Fibroblast of lung (primary cell): ENCODE results near the gene OR2L13. TPM values are rescaled to one million over a fixed set of nuclear protein-coding genes. Genes with fewer than 3 reads are reported as not detected.

ENCODE experiments used
- DNase-seq, 2 donors: peaks; one replicate each; pipeline versions ENCODE4 v3.0.0 to v3.0.0-alpha.2; 2010; ENCODE audit warnings: low read depth in 2 of 2
- H2AFZ ChIP-seq: 2 replicates; pipeline ENCODE4 v1.5.1; 2012; ENCODE audit warnings: low read length, control low read depth, inconsistent platforms
- H3K27ac ChIP-seq: 2 replicates; pipeline ENCODE4 v1.5.1; 2011; ENCODE audit warnings: low read length, control low read depth; ENCODE audit not compliant: insufficient read depth
- H3K27me3 ChIP-seq: 2 replicates; pipeline ENCODE4 v1.5.1; 2011; ENCODE audit warnings: mild to moderate bottlenecking, low read length; ENCODE audit not compliant: control insufficient read depth, insufficient read depth
- H3K36me3 ChIP-seq: 2 replicates; pipeline ENCODE4 v1.5.1; 2011; ENCODE audit warnings: low read length; ENCODE audit not compliant: control insufficient read depth, insufficient read depth
- H3K4me1 ChIP-seq: 2 replicates; pipeline ENCODE4 v1.5.1; 2011; ENCODE audit warnings: low read length; ENCODE audit not compliant: control insufficient read depth, insufficient read depth; ENCODE audit errors: extremely low read depth
- H3K4me2 ChIP-seq: 2 replicates; pipeline ENCODE4 v1.5.1; 2011; ENCODE audit warnings: low read length, control low read depth; ENCODE audit not compliant: insufficient read depth; ENCODE audit errors: extremely low read depth
- H3K4me3 ChIP-seq, 4 experiments: fragments of 200-600 bp in 1 of 4; sonication (generic) in 1 of 4; replicated peaks in 1 of 4; 2 replicates each; pipeline ENCODE4 v1.5.1; 2011 to 2016; ENCODE audit warnings: low read length in 4 of 4, low read depth in 3 of 4, mild to moderate bottlenecking in 3 of 4, control low read depth in 2 of 4, inconsistent platforms in 1 of 4, mixed read lengths in 1 of 4; ENCODE audit not compliant: insufficient read depth in 1 of 4; ENCODE audit errors: control extremely low read depth in 1 of 4
- H3K79me2 ChIP-seq: 2 replicates; pipeline ENCODE4 v1.5.1; 2012; ENCODE audit warnings: mild to moderate bottlenecking, low read length, inconsistent platforms; ENCODE audit not compliant: control insufficient read depth, insufficient read depth
- H3K9ac ChIP-seq: 2 replicates; pipeline ENCODE4 v1.5.1; 2011; ENCODE audit warnings: mild to moderate bottlenecking, low read length, control low read depth; ENCODE audit not compliant: insufficient read depth
- H3K9me3 ChIP-seq: 2 replicates; pipeline ENCODE4 v1.5.1; 2012; ENCODE audit warnings: low read depth, low read length; ENCODE audit not compliant: control insufficient read depth, insufficient read depth
- H4K20me1 ChIP-seq: 2 replicates; pipeline ENCODE4 v1.5.1; 2011; ENCODE audit warnings: low read length; ENCODE audit not compliant: control insufficient read depth, insufficient read depth; ENCODE audit errors: extremely low read depth
- EZH2 ChIP-seq: IDR thresholded peaks from 2 replicates; pipeline ENCODE4 v1.5.1; 2012; ENCODE audit warnings: low read length, control low read depth, mild to moderate bottlenecking; ENCODE audit errors: missing control alignments
- polyA plus RNA-seq, 2 donors: library from polyadenylated mRNA; depleted of rRNA in 1 of 2; stranded (reverse) in 1 of 2; unstranded in 1 of 2; fragments of >200 nt; gene quantifications; 2 replicates each; pipeline ENCODE4 v1.2.1, GENCODE V29; 2011 to 2012; ENCODE audit warnings: missing spikeins in 1 of 2
- total RNA-seq: library from RNA; depleted of rRNA; stranded (reverse); fragments of >200 nt; gene quantifications from 2 replicates; pipeline ENCODE4 v1.2.1, GENCODE V29; 2014
- TF ChIP-seq, protein P1 (sequence below), 2 donors: IDR thresholded peaks in 1 of 2; conservative IDR thresholded peaks in 1 of 2; 1 replicate in 1 of 2; 2 replicates in 1 of 2; pipeline ENCODE4 v1.5.1; 2011 to 2012; ENCODE audit warnings: low read length in 2 of 2, control low read depth in 1 of 2, inconsistent platforms in 1 of 2, low read depth in 1 of 2, mild to moderate bottlenecking in 1 of 2

Gene OR2L13
- total and polyA plus RNA-seq, 2 donors (not counting 1 experiment from before 2014, with no cell fraction given), result 0.03 TPM; not detected in 1

DNA sequence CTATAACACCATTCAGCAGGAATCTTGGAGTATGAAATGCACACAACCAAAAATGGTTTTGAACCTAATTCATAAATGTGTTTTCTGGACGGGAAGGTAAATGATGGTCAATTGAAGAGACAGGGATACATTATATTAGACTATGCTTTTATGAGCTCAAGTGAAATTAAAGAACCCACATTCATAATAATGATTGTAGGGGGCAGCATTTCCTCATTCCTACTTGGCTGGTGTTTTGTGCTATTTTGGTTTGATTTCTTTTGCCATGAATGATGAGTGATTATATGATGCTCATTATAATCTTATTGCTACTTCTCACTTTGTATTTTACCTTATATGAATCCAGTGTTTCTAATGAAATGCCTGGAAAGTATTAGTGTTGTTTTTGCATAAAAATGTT, 48.0 kb upstream of the OR2L13 start:
- no peaks in the 10 kb centered on the region for H3K27me3 ChIP-seq
- no peaks in the 10 kb centered on the region for H3K36me3 ChIP-seq
- no peaks in the 10 kb centered on the region for H3K79me2 ChIP-seq
- H3K4me2 ChIP-seq, result no peak overlapping the region
- no peaks in the 10 kb centered on the region for H4K20me1 ChIP-seq
- no peak overlapping the region for H3K4me3 ChIP-seq
- TF ChIP-seq EZH2, result no peak
- TF ChIP-seq, protein P1, sequence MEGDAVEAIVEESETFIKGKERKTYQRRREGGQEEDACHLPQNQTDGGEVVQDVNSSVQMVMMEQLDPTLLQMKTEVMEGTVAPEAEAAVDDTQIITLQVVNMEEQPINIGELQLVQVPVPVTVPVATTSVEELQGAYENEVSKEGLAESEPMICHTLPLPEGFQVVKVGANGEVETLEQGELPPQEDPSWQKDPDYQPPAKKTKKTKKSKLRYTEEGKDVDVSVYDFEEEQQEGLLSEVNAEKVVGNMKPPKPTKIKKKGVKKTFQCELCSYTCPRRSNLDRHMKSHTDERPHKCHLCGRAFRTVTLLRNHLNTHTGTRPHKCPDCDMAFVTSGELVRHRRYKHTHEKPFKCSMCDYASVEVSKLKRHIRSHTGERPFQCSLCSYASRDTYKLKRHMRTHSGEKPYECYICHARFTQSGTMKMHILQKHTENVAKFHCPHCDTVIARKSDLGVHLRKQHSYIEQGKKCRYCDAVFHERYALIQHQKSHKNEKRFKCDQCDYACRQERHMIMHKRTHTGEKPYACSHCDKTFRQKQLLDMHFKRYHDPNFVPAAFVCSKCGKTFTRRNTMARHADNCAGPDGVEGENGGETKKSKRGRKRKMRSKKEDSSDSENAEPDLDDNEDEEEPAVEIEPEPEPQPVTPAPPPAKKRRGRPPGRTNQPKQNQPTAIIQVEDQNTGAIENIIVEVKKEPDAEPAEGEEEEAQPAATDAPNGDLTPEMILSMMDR (conservative IDR thresholded peaks at IDR 0.05 in 1 of 2, IDR thresholded peaks at IDR 0.05 in 1 of 2; ENCODE audit: low read depth in 1 of 2, low read length in 2 of 2), result no peak
- H3K27ac ChIP-seq, result no peak overlapping the region
- H2AFZ ChIP-seq, result no peak overlapping the region
- no peak for DNase-seq
- H3K9me3 ChIP-seq, result no peaks in the 10 kb centered on the region
- H3K4me1 ChIP-seq, result no peaks in the 10 kb centered on the region
- H3K9ac ChIP-seq, result no peak overlapping the region

DNA sequence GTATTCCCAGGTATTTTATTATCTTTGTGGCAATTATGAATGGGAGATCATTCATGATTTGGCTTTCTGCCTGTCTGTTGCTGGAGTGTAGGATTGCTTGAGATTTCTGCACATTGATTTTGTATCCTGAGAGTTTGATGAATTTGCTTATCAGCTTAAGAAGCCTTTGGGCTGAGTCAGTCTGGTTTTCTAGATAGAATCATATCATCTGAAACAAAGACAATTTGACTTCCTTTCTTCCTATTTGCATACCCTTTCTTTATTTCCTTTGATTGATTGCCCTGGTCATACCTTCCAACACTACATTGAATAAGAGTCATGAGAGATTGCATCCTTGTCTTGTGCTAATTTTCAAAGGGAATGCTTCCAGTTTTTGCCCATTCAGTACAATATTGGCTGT, 40.3 kb upstream of the OR2L13 start:
- Histone ChIP-seq H3K4me3 (no peak overlapping the region), H4K20me1 (no peaks in the 10 kb centered on the region), H3K27ac (no peak overlapping the region), H3K4me1 (no peaks in the 10 kb centered on the region), H3K36me3 (no peaks in the 10 kb centered on the region), H3K4me2 (no peak overlapping the region), H3K79me2 (no peaks in the 10 kb centered on the region), H3K9ac (no peak overlapping the region), H3K27me3 (no peaks in the 10 kb centered on the region), H2AFZ (no peak overlapping the region), H3K9me3 (no peaks in the 10 kb centered on the region)
- TF ChIP-seq, protein P1 (conservative IDR thresholded peaks at IDR 0.05 in 1 of 2, IDR thresholded peaks at IDR 0.05 in 1 of 2; ENCODE audit: low read depth in 1 of 2, low read length in 2 of 2), result no peak
- no peak for TF ChIP-seq EZH2
- no peak for DNase-seq

DNA sequence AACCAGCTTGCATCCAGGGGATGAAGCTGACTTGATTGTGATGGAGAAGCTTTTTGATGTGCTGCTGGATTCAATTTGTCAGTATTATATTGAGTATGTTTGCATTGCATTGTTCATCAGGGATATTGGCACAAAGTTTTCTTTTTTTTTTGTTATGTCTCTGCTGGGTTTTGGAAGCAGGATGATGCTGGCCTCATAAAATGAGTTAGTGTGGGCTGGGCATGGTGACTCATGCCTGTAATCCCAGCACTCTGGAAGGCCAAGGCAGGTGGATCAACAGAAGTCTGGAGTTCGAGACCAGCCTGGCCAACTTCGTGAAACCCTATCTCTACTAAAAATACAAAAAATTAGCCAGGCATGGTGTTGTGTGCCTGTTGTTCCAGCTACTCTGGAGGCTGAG, 39.7 kb upstream of the OR2L13 start:
- no peak overlapping the region for H3K4me2 ChIP-seq
- H3K9ac ChIP-seq, result no peak overlapping the region
- no peak for DNase-seq
- H3K36me3 ChIP-seq, result no peaks in the 10 kb centered on the region
- no peaks in the 10 kb centered on the region for H3K79me2 ChIP-seq
- H3K27me3 ChIP-seq, result no peaks in the 10 kb centered on the region
- no peak overlapping the region for H3K27ac ChIP-seq
- no peaks in the 10 kb centered on the region for H3K4me1 ChIP-seq
- H2AFZ ChIP-seq, result no peak overlapping the region
- no peaks in the 10 kb centered on the region for H3K9me3 ChIP-seq
- H4K20me1 ChIP-seq, result no peaks in the 10 kb centered on the region
- TF ChIP-seq, protein P1 (conservative IDR thresholded peaks at IDR 0.05 in 1 of 2, IDR thresholded peaks at IDR 0.05 in 1 of 2; ENCODE audit: low read depth in 1 of 2, low read length in 2 of 2), result no peak
- TF ChIP-seq EZH2, result no peak
- no peak overlapping the region for H3K4me3 ChIP-seq
